Panc1 (cell line): Measurements from ENCODE around the gene HAO1. TPM values are rescaled to one million over a fixed set of nuclear protein-coding genes. Genes with fewer than 3 reads are reported as not detected.

Source experiments
- ATAC-seq: fragments of 200-7000 bp; cut with Tn5 transposase; 2 replicates; pipeline ENCODE4 v1.9.1; 2020; ENCODE audit warnings: mild to moderate bottlenecking, moderate library complexity
- BruUV-seq: library from RNA; stranded (reverse); fragments of 400-500 nt; replicated peaks from 2 replicates; lab custom pipeline; 2021; lab: Mats Ljungman, UMichigan
- CTCF ChIA-PET: fragments of 300-600 bp; sonication (Branson Sonifier 250); formaldehyde crosslinking; loops from one replicate; lab custom pipeline; 2022; ENCODE audit warnings: antibody characterized with exemption; lab: Charles Lee
- POLR2A ChIA-PET: fragments of 300-600 bp; sonication (Branson Sonifier 250); formaldehyde crosslinking; loops from one replicate; lab custom pipeline; 2022; ENCODE audit warnings: antibody characterized with exemption; lab: Charles Lee
- DNase-seq: peaks from one replicate; pipeline ENCODE4 v3.0.0-alpha.2; 2010; ENCODE audit warnings: low read depth, low spot score
- H3K27ac ChIP-seq: 2 replicates; pipeline ENCODE4 v1.5.1; 2011; ENCODE audit warnings: mild to moderate bottlenecking, low read length, inconsistent platforms
- H3K27me3 ChIP-seq: fragments of 200-500 bp; sonication (Bioruptor generic); 2 replicates; pipeline ENCODE4 v1.6.0; 2014; ENCODE audit warnings: low read length, inconsistent platforms; ENCODE audit not compliant: control insufficient read depth, insufficient read depth
- H3K36me3 ChIP-seq: fragments of 200-500 bp; sonication (Bioruptor generic); 2 replicates; pipeline ENCODE4 v1.5.1; 2014; ENCODE audit warnings: inconsistent platforms, mild to moderate bottlenecking, low read length, moderate library complexity; ENCODE audit not compliant: control insufficient read depth, insufficient read depth
- H3K4me1 ChIP-seq: 2 replicates; pipeline ENCODE4 v1.5.1; 2011; ENCODE audit warnings: inconsistent platforms, mild to moderate bottlenecking, low read length, moderate library complexity; ENCODE audit not compliant: control insufficient read depth, insufficient read depth
- H3K4me3 ChIP-seq, 2 experiments: 2 replicates each; pipeline ENCODE4 v1.5.1; 2011 to 2012; ENCODE audit warnings: low read depth in 2 of 2, low read length in 2 of 2, mild to moderate bottlenecking in 2 of 2, inconsistent platforms in 1 of 2, moderate library complexity in 1 of 2
- H3K9me3 ChIP-seq: fragments of 200-500 bp; sonication (Bioruptor generic); 2 replicates; pipeline ENCODE4 v1.5.1; 2014; ENCODE audit warnings: low read depth, mild to moderate bottlenecking, inconsistent platforms, low read length, moderate library complexity; ENCODE audit not compliant: control insufficient read depth, insufficient read depth
- POLR2AphosphoS5 ChIP-seq: IDR thresholded peaks from 2 replicates; pipeline ENCODE4 v1.6.1; 2012; ENCODE audit warnings: mild to moderate bottlenecking, low read depth, low read length, moderate library complexity
- REST ChIP-seq, 2 experiments: IDR thresholded peaks; 2 replicates each; pipeline ENCODE4 v1.6.1; 2011 to 2012; ENCODE audit warnings: low read depth in 2 of 2, control low read depth in 1 of 2, low read length in 1 of 2, mild to moderate bottlenecking in 1 of 2, moderate library complexity in 1 of 2; ENCODE audit not compliant: insufficient read depth in 1 of 2
- SIN3A ChIP-seq: IDR thresholded peaks from 2 replicates; pipeline ENCODE4 v1.6.1; 2012; ENCODE audit warnings: low read depth, mild to moderate bottlenecking, low read length, moderate library complexity, borderline replicate concordance; ENCODE audit not compliant: insufficient read depth
- TCF7L2 ChIP-seq: IDR thresholded peaks from 2 replicates; pipeline ENCODE4 v1.6.1; 2011; ENCODE audit warnings: mild to moderate bottlenecking, low read depth, low read length, inconsistent platforms
- in situ Hi-C: cut with HindIII; loops from 2 replicates; pipeline ENCODE4 v1.10.0; 2016; ENCODE audit warnings: low sequenced_read_pairs, low pct_unique_long_range_greater_than_20kb
- intact Hi-C: fragments of 100-400 bp; cut with micrococcal nuclease; formaldehyde crosslinking; loops from one replicate; pipeline ENCODE4 v1.10.0; 2022; ENCODE audit not compliant: unreplicated experiment
- total RNA-seq: library from RNA; stranded (reverse); gene quantifications from one replicate; pipeline ENCODE4 v1.2.1, GENCODE V29; 2021; ENCODE audit not compliant: unreplicated experiment
- TF ChIP-seq, protein P1 (sequence below): fragments of 450-650 bp; IDR thresholded peaks from 2 replicates; pipeline ENCODE4 v1.5.1; 2017; ENCODE audit warnings: mild to moderate bottlenecking

The HAO1 gene
- total RNA-seq, 1 experiment from 2014 or later = 0.13 TPM

- intact Hi-C loops (no loop called here), in situ Hi-C loops (no loop called here)
- POLR2A ChIA-PET = no interaction called here
- Histone ChIP-seq H3K4me1 (no peaks in the 10 kb centered on the region), H3K9me3 (no peaks in the 10 kb centered on the region), H3K36me3 (no peaks in the 10 kb centered on the region), H3K4me3 (no peak overlapping the region), H3K27ac (no peak overlapping the region), H3K27me3 (no peaks in the 10 kb centered on the region)
- no peak for ATAC-seq
- no peak for DNase-seq
- no TSS peak for BruUV-seq
- no peak for TF ChIP-seq POLR2AphosphoS5
- CTCF ChIA-PET = interaction anchor here (0.6 kb wide), 1 partner anchor 55 kb away, joined by 5 read pairs; no protein-coding TSS in a partner anchor
Measured at GRCh38 chr20:7882076-7882475, 58.2 kb downstream of the HAO1 start.

DNA sequence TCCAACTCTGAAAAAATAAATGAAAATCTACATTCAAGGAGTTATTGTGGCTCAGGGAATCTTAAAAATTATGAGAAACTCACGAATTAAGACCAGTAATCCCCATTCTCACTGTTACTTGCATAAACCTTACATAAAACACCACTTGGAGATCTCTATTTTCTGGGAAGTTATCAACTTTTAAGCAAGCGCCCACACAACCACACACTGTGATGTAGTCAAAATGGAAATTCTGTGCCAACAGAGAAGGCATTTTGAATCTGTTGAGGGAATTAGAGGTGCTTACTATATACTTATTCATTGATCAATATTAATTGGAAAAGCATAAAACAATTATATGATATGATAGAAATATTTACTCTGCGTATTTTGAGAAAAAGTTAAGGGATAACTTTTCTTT is 58.7 kb downstream of the HAO1 start:
- CTCF ChIA-PET = no interaction called here
- no peak for ATAC-seq
- intact Hi-C loops (no loop called here), in situ Hi-C loops (no loop called here)
- TF ChIP-seq POLR2AphosphoS5 = no peak
- no peak for TF ChIP-seq REST (IDR thresholded peaks at IDR 0.05; ENCODE audit: insufficient read depth in 1 of 2, low read depth in 2 of 2, low read length in 1 of 2)
- TF ChIP-seq, protein P1, sequence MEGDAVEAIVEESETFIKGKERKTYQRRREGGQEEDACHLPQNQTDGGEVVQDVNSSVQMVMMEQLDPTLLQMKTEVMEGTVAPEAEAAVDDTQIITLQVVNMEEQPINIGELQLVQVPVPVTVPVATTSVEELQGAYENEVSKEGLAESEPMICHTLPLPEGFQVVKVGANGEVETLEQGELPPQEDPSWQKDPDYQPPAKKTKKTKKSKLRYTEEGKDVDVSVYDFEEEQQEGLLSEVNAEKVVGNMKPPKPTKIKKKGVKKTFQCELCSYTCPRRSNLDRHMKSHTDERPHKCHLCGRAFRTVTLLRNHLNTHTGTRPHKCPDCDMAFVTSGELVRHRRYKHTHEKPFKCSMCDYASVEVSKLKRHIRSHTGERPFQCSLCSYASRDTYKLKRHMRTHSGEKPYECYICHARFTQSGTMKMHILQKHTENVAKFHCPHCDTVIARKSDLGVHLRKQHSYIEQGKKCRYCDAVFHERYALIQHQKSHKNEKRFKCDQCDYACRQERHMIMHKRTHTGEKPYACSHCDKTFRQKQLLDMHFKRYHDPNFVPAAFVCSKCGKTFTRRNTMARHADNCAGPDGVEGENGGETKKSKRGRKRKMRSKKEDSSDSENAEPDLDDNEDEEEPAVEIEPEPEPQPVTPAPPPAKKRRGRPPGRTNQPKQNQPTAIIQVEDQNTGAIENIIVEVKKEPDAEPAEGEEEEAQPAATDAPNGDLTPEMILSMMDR = no peak
- no peak for TF ChIP-seq TCF7L2
- TF ChIP-seq SIN3A = no peak
- H3K9me3 ChIP-seq = no peaks in the 10 kb centered on the region
- no peak overlapping the region for H3K27ac ChIP-seq
- no peaks in the 10 kb centered on the region for H3K27me3 ChIP-seq
- no peaks in the 10 kb centered on the region for H3K4me1 ChIP-seq
- BruUV-seq = no TSS peak
- POLR2A ChIA-PET = no interaction called here
- no peak for DNase-seq
- no peak overlapping the region for H3K4me3 ChIP-seq
- no peaks in the 10 kb centered on the region for H3K36me3 ChIP-seq

- TF ChIP-seq, protein P1 = no peak
- TF ChIP-seq POLR2AphosphoS5 (no peak), REST (IDR thresholded peaks at IDR 0.05; ENCODE audit: insufficient read depth in 1 of 2, low read depth in 2 of 2, low read length in 1 of 2) (no peak), SIN3A (no peak), TCF7L2 (no peak)
- H3K27ac ChIP-seq = no peak overlapping the region
- in situ Hi-C loops (no loop called here), intact Hi-C loops (no loop called here)
- POLR2A ChIA-PET = no interaction called here
- DNase-seq = no peak
- CTCF ChIA-PET = no interaction called here
- H3K27me3 ChIP-seq = no peaks in the 10 kb centered on the region
- H3K4me1 ChIP-seq = no peaks in the 10 kb centered on the region
- H3K36me3 ChIP-seq = no peaks in the 10 kb centered on the region
- no peak overlapping the region for H3K4me3 ChIP-seq
- no peaks in the 10 kb centered on the region for H3K9me3 ChIP-seq
- no TSS peak for BruUV-seq
- no peak for ATAC-seq
Measured at GRCh38 chr20:7879883-7880282, 60.4 kb downstream of the HAO1 start.
